HCT116 (cell line): ENCODE data around the gene RENBP. TPM values are rescaled to one million over a fixed set of nuclear protein-coding genes. Genes with fewer than 3 reads are reported as not detected.

Experiments
- ATAC-seq: fragments of 200-7000 bp; cut with Tn5 transposase; 2 replicates; pipeline ENCODE4 v1.9.1; 2020; ENCODE audit warnings: mild to moderate bottlenecking, moderate library complexity
- BruUV-seq: library from RNA; stranded (reverse); fragments of 400-500 nt; replicated peaks from 2 replicates; lab custom pipeline; 2021; lab: Mats Ljungman, UMichigan
- CTCF ChIA-PET: fragments of 300-600 bp; sonication (Branson Sonifier 250); formaldehyde crosslinking; loops from one replicate; lab custom pipeline; 2021; ENCODE audit warnings: antibody characterized with exemption; lab: Charles Lee
- POLR2A ChIA-PET: fragments of 300-600, 350-600 bp; sonication (Branson Sonifier 250); formaldehyde crosslinking; loops from one replicate; lab custom pipeline; 2021; ENCODE audit warnings: antibody characterized with exemption; lab: Charles Lee
- RAD21 ChIA-PET, 2 experiments: fragments of 300-600 bp; sonication (Branson Sonifier 250); formaldehyde crosslinking; loops; one replicate each; lab custom pipeline; 2023; ENCODE audit warnings: low total read pairs in 2 of 2; ENCODE audit not compliant: uncharacterized antibody in 2 of 2, unreplicated experiment in 2 of 2, low non-redundant PET in 1 of 2; lab: Charles Lee
- DNase-seq: peaks from one replicate; pipeline ENCODE4 v3.0.0-alpha.2; 2010; ENCODE audit warnings: low read depth, low spot score
- H2AFZ ChIP-seq: fragments of 200-600 bp; shearing (Covaris generic), sonication (generic); 2 replicates; pipeline ENCODE4 v1.6.1; 2017; ENCODE audit warnings: low read depth, mixed run types, mixed read lengths, antibody characterized with exemption, low read length; ENCODE audit not compliant: poor library complexity, severe bottlenecking
- H3K27ac ChIP-seq: 2 replicates; pipeline ENCODE4 v1.5.1; 2012; ENCODE audit warnings: low read depth, low read length
- H3K27me3 ChIP-seq: fragments of 200-600 bp; sonication (generic); 2 replicates; pipeline ENCODE4 v1.6.1; 2016; ENCODE audit warnings: mixed run types, low read length, mixed read lengths; ENCODE audit not compliant: insufficient read depth
- H3K36me3 ChIP-seq, 2 experiments: fragments of 200-500 bp in 1 of 2; fragments of 200-600 bp in 1 of 2; sonication (Bioruptor generic) in 1 of 2; sonication (generic) in 1 of 2; 2 replicates each; pipeline versions ENCODE4 v1.5.1 to v1.6.1; 2014 to 2016; ENCODE audit warnings: low read length in 2 of 2, inconsistent platforms in 1 of 2, mixed read lengths in 1 of 2, mixed run types in 1 of 2; ENCODE audit not compliant: insufficient read depth in 2 of 2, control insufficient read depth in 1 of 2
- H3K4me1 ChIP-seq, 2 experiments: fragments of 200-600 bp in 1 of 2; sonication (generic) in 1 of 2; 2 replicates each; pipeline versions ENCODE4 v1.5.1 to v1.6.1; 2012 to 2017; ENCODE audit warnings: low read length in 2 of 2, inconsistent platforms in 1 of 2, mild to moderate bottlenecking in 1 of 2, mixed read lengths in 1 of 2, mixed run types in 1 of 2, moderate library complexity in 1 of 2; ENCODE audit not compliant: insufficient read depth in 2 of 2, control insufficient read depth in 1 of 2
- H3K4me2 ChIP-seq: fragments of 200-600 bp; sonication (generic); 2 replicates; pipeline ENCODE4 v1.6.1; 2017; ENCODE audit warnings: mixed run types, low read length, mixed read lengths
- H3K4me3 ChIP-seq, 2 experiments: fragments of 200-600 bp in 1 of 2; sonication (generic) in 1 of 2; replicated peaks in 1 of 2; 2 replicates each; pipeline ENCODE4 v1.5.1; 2011 to 2016; ENCODE audit warnings: low read length in 2 of 2, control low read depth in 1 of 2, low read depth in 1 of 2, mild to moderate bottlenecking in 1 of 2, mixed read lengths in 1 of 2, mixed run types in 1 of 2
- H3K79me2 ChIP-seq: fragments of 200-600 bp; sonication (generic); 2 replicates; pipeline ENCODE4 v1.6.1; 2017; ENCODE audit warnings: mild to moderate bottlenecking, mixed run types, low read length, moderate library complexity, mixed read lengths; ENCODE audit not compliant: insufficient read depth
- H3K9ac ChIP-seq: fragments of 200-600 bp; sonication (generic); 2 replicates; pipeline ENCODE4 v1.6.1; 2016; ENCODE audit warnings: low read length, mixed read lengths
- H3K9me2 ChIP-seq: fragments of 200-600 bp; sonication (generic), shearing (Covaris generic); 2 replicates; pipeline ENCODE4 v1.6.1; 2017; ENCODE audit warnings: mixed run types, mild to moderate bottlenecking, moderate library complexity; ENCODE audit not compliant: insufficient read depth
- H3K9me3 ChIP-seq, 2 experiments: fragments of 200-500 bp in 1 of 2; fragments of 200-600 bp in 1 of 2; sonication (Bioruptor generic) in 1 of 2; sonication (generic) in 1 of 2; 2 replicates each; pipeline ENCODE4 v1.6.1; 2014 to 2017; ENCODE audit warnings: low read length in 2 of 2, mixed read lengths in 2 of 2, inconsistent platforms in 1 of 2, low read depth in 1 of 2, mild to moderate bottlenecking in 1 of 2, mixed run types in 1 of 2, moderate library complexity in 1 of 2; ENCODE audit not compliant: control insufficient read depth in 1 of 2, insufficient read depth in 1 of 2
- H4K20me1 ChIP-seq: fragments of 200-600 bp; sonication (generic), shearing (Covaris generic); 2 replicates; pipeline ENCODE4 v1.6.1; 2017; ENCODE audit warnings: mixed run types, mild to moderate bottlenecking, moderate library complexity; ENCODE audit not compliant: insufficient read depth
- CEBPB ChIP-seq: IDR thresholded peaks from 2 replicates; pipeline ENCODE4 v1.6.1; 2012; ENCODE audit warnings: low read depth
- CTCF ChIP-seq, 3 experiments: fragments of 200-600 bp in 1 of 3; sonication (generic) in 1 of 3; IDR thresholded peaks in 2 of 3; conservative IDR thresholded peaks in 1 of 3; 2 replicates each; pipeline ENCODE4 v1.5.1; 2012 to 2017; ENCODE audit warnings: low read depth in 2 of 3, low read length in 2 of 3, antibody characterized with exemption in 1 of 3, borderline replicate concordance in 1 of 3, control low read depth in 1 of 3, mild to moderate bottlenecking in 1 of 3, mixed read lengths in 1 of 3, mixed run types in 1 of 3, moderate library complexity in 1 of 3; ENCODE audit not compliant: insufficient read depth in 1 of 3
- EGR1 ChIP-seq: IDR thresholded peaks from 2 replicates; pipeline ENCODE4 v1.6.1; 2012; ENCODE audit warnings: low read depth
- ELF1 ChIP-seq: IDR thresholded peaks from 2 replicates; pipeline ENCODE4 v1.6.1; 2012; ENCODE audit warnings: low read depth, borderline replicate concordance
- RAD21 ChIP-seq: IDR thresholded peaks from 2 replicates; pipeline ENCODE4 v1.6.1; 2012; ENCODE audit warnings: low read depth, mild to moderate bottlenecking
- SP1 ChIP-seq: IDR thresholded peaks from 2 replicates; pipeline ENCODE4 v1.6.1; 2012; ENCODE audit warnings: low read depth
- ZFX ChIP-seq: fragments of 450-650 bp; IDR thresholded peaks from 2 replicates; pipeline ENCODE4 v1.6.1; 2017
- ZNF274 ChIP-seq: fragments of 200-500 bp; sonication (Bioruptor generic); IDR thresholded peaks from 2 replicates; pipeline ENCODE4 v1.6.1; 2014; ENCODE audit warnings: mild to moderate bottlenecking, low read depth, low read length, inconsistent platforms
- intact Hi-C: fragments of 100-400 bp; cut with micrococcal nuclease; formaldehyde crosslinking; loops from 2 replicates; pipeline ENCODE4 v1.10.0; 2022
- total RNA-seq: library from RNA; stranded (reverse); gene quantifications from one replicate; pipeline ENCODE4 v1.2.1, GENCODE V29; 2021; ENCODE audit not compliant: unreplicated experiment

RENBP gene
- total RNA-seq, 1 experiment from 2014 or later: 1.3 TPM

DNA sequence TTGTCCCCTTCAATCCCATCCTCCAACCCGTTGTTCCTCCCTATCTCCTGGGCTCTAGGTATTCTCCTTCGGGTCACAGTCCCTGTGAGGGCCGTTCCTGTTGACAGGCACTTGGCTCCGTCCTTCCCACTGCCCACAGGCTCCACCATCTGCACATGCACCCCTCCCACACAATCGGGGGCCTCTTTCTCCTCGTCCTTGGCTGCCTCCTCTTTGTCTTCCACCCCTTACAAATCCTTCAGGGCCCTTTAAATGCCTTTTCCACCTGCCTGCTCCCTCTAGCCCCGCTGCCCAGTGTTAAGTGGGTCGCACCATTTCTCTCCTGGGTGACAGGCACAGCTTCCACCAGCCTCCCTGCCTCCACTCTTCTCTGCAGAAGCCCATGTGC, 42.7 kb downstream of the RENBP start:
- H3K79me2 ChIP-seq: no peaks in the 10 kb centered on the region
- TF ChIP-seq CTCF (IDR thresholded peaks at IDR 0.05 in 2 of 3, conservative IDR thresholded peaks at IDR 0.05 in 1 of 3; ENCODE audit: borderline replicate concordance in 1 of 3, insufficient read depth in 1 of 3, low read depth in 2 of 3, low read length in 2 of 3): no peak
- TF ChIP-seq CEBPB: no peak
- TF ChIP-seq SP1: no peak
- no peak for TF ChIP-seq EGR1
- TF ChIP-seq ZFX: no peak
- TF ChIP-seq RAD21: no peak
- TF ChIP-seq ELF1: no peak
- TF ChIP-seq ZNF274: no peak
- H3K9me3 ChIP-seq: no peaks in the 10 kb centered on the region
- H3K9me2 ChIP-seq: no peaks in the 10 kb centered on the region
- no peaks in the 10 kb centered on the region for H4K20me1 ChIP-seq
- ChIA-PET RAD21 (no interaction called here), POLR2A (no interaction called here), CTCF (no interaction called here)
- intact Hi-C loops: no loop called here
- no peak overlapping the region for H3K4me2 ChIP-seq
- H3K27ac ChIP-seq: no peak overlapping the region
- H3K36me3 ChIP-seq: no peaks in the 10 kb centered on the region
- BruUV-seq: no TSS peak
- no peak overlapping the region for H3K9ac ChIP-seq
- H2AFZ ChIP-seq: no peak overlapping the region
- DNase-seq (no peak), ATAC-seq (no peak)
- H3K4me1 ChIP-seq: peaks cover 6 to 23% of the 10 kb centered on the region in 2 experiments; a peak in 2 of 4 replicates
- H3K4me3 ChIP-seq: no peak overlapping the region
- H3K27me3 ChIP-seq: no peaks in the 10 kb centered on the region
